Mesothelial cell of epicardium (in vitro differentiated cells): ENCODE data around the gene MYBPC1. TPM values are rescaled to one million over a fixed set of nuclear protein-coding genes. Genes with fewer than 3 reads are reported as not detected.

Experiments
- DNase-seq, 2 experiments: peaks; one replicate each; pipeline ENCODE4 v3.0.0; 2021; ENCODE audit warnings: low spot score in 2 of 2; ENCODE audit not compliant: unreplicated experiment in 2 of 2
- H3K27ac Mint-ChIP-seq: 2 replicates; pipeline ENCODE4 v1.8.0; 2021; ENCODE audit warnings: mixed read lengths
- H3K27me3 Mint-ChIP-seq: 2 replicates; pipeline ENCODE4 v1.8.0; 2021; ENCODE audit warnings: low read depth, mixed read lengths
- H3K36me3 Mint-ChIP-seq: 2 replicates; pipeline ENCODE4 v1.8.0; 2021; ENCODE audit warnings: mixed read lengths
- H3K4me1 Mint-ChIP-seq: 2 replicates; pipeline ENCODE4 v1.8.0; 2021; ENCODE audit warnings: mixed read lengths
- H3K4me3 Mint-ChIP-seq: 2 replicates; pipeline ENCODE4 v1.8.0; 2021; ENCODE audit warnings: mild to moderate bottlenecking, moderate library complexity, mixed read lengths
- H3K9me3 Mint-ChIP-seq: 2 replicates; pipeline ENCODE4 v1.8.0; 2021; ENCODE audit warnings: mixed read lengths
- CTCF ChIP-seq: fragments of 200-600 bp; sonication (generic); IDR thresholded peaks from one replicate; pipeline ENCODE4 v1.5.0; 2021; ENCODE audit warnings: antibody characterized with exemption; ENCODE audit not compliant: unreplicated experiment
- total RNA-seq: library from RNA; stranded (reverse); gene quantifications from 3 replicates; pipeline ENCODE4 v1.2.1, GENCODE V29; 2021

The MYBPC1 gene
- total RNA-seq, 1 donor from 2014 or later = not detected

- Mint-ChIP-seq H3K36me3 (no peaks in the 10 kb centered on the region), H3K4me1 (peaks cover 3% of the 10 kb centered on the region), H3K27me3 (no peaks in the 10 kb centered on the region), H3K27ac (no peak overlapping the region), H3K4me3 (no peak overlapping the region), H3K9me3 (no peaks in the 10 kb centered on the region)
- TF ChIP-seq CTCF = no peak
- no peak for DNase-seq
These were observed 5.2 kb downstream of the MYBPC1 start for GRCh38 chr12:101599771-101600484.

GRCh38 chr12:101604132-101604531 is 9.4 kb downstream of the MYBPC1 start:
- TF ChIP-seq CTCF = no peak
- DNase-seq = no peak
- Mint-ChIP-seq H3K4me3 (no peak overlapping the region), H3K36me3 (no peaks in the 10 kb centered on the region), H3K4me1 (peaks cover 8% of the 10 kb centered on the region), H3K27me3 (no peaks in the 10 kb centered on the region), H3K9me3 (no peaks in the 10 kb centered on the region), H3K27ac (no peak overlapping the region)

GRCh38 chr12:101607894-101608293 is 13.1 kb downstream of the MYBPC1 start:
- Mint-ChIP-seq H3K27me3 (no peaks in the 10 kb centered on the region), H3K4me3 (no peak overlapping the region), H3K27ac (no peak overlapping the region), H3K9me3 (no peaks in the 10 kb centered on the region), H3K4me1 (peaks cover 8% of the 10 kb centered on the region), H3K36me3 (no peaks in the 10 kb centered on the region)
- TF ChIP-seq CTCF = no peak
- no peak for DNase-seq

GRCh38 chr12:101608301-101609133 is 13.7 kb downstream of the MYBPC1 start:
- Mint-ChIP-seq H3K4me3 (no peak overlapping the region), H3K27ac (no peak overlapping the region)

GRCh38 chr12:101609198-101609597 is 14.4 kb downstream of the MYBPC1 start:
- Mint-ChIP-seq H3K9me3 (no peaks in the 10 kb centered on the region), H3K36me3 (no peaks in the 10 kb centered on the region), H3K27me3 (no peaks in the 10 kb centered on the region), H3K27ac (no peak overlapping the region), H3K4me3 (no peak overlapping the region), H3K4me1 (peaks cover 5% of the 10 kb centered on the region)
- TF ChIP-seq CTCF = no peak
- no peak for DNase-seq

More at GRCh38 chr12:101608301-101609133, 13.7 kb downstream of the MYBPC1 start:
- Mint-ChIP-seq H3K27me3 (no peaks in the 10 kb centered on the region), H3K4me1 (peaks cover 8% of the 10 kb centered on the region), H3K9me3 (no peaks in the 10 kb centered on the region), H3K36me3 (no peaks in the 10 kb centered on the region)
- DNase-seq = no peak
- no peak for TF ChIP-seq CTCF
